ENCODE measurements around the gene RSPH3. TPM values are rescaled to one million over a fixed set of nuclear protein-coding genes. Genes with fewer than 3 reads are reported as not detected.

The RSPH3 gene
- polyA plus RNA-seq, 1 donor from 2014 or later, result 3.5 TPM

- TF ChIP-seq REST (IDR thresholded peaks at IDR 0.05; ENCODE audit: borderline replicate concordance), result no peak
These were observed 42.8 kb upstream of the RSPH3 start (continued) for GRCh38 chr6:159042826-159043181.

- Histone ChIP-seq H3K4me3 (ENCODE audit: low read length) (no peak overlapping the region), H3K9me3 (ENCODE audit: low read length) (no peaks in the 10 kb centered on the region), H4K20me1 (ENCODE audit: insufficient read depth) (no peaks in the 10 kb centered on the region), H3K9me2 (ENCODE audit: insufficient read depth, low read length) (no peaks in the 10 kb centered on the region), H3K36me3 (ENCODE audit: insufficient read depth, low read length) (no peaks in the 10 kb centered on the region), H3K4me2 (ENCODE audit: low read length) (no peak overlapping the region), H3K9ac (ENCODE audit: low read length) (no peak overlapping the region), H3K27me3 (ENCODE audit: insufficient read depth, low read depth, low read length) (no peaks in the 10 kb centered on the region), H3K79me2 (replicated peaks; ENCODE audit: insufficient read depth, low read length) (no peaks in the 10 kb centered on the region), H3F3A (ENCODE audit: insufficient read depth, low read length, poor library complexity, severe bottlenecking) (no peaks in the 10 kb centered on the region), H2AFZ (ENCODE audit: low read depth, low read length) (no peak overlapping the region), H3K27ac (ENCODE audit: low read length) (no peak overlapping the region)
- TF ChIP-seq POLR2AphosphoS5 (IDR thresholded peaks at IDR 0.05) (no peak), RAD21 (conservative IDR thresholded peaks at IDR 0.05) (peak; percentile 72), MXI1 (conservative IDR thresholded peaks at IDR 0.05; ENCODE audit: poor library complexity, severe bottlenecking) (no peak), TAF1 (IDR thresholded peaks at IDR 0.05; ENCODE audit: low read depth) (no peak), SMC3 (conservative IDR thresholded peaks at IDR 0.05; ENCODE audit: poor library complexity) (peak; percentile 81), CTCF (IDR thresholded peaks at IDR 0.05; ENCODE audit: poor library complexity, severe bottlenecking) (peak; percentile 83)
These were observed 42.2 kb upstream of the RSPH3 start for GRCh38 chr6:159042003-159042825.

- TF ChIP-seq POLR2AphosphoS5 (IDR thresholded peaks at IDR 0.05) (no peak), EP300 (conservative IDR thresholded peaks at IDR 0.05; ENCODE audit: poor library complexity, severe bottlenecking) (no peak), RAD21 (conservative IDR thresholded peaks at IDR 0.05) (no peak), MXI1 (conservative IDR thresholded peaks at IDR 0.05; ENCODE audit: poor library complexity, severe bottlenecking) (no peak), EZH2 (IDR thresholded peaks at IDR 0.05; ENCODE audit: borderline replicate concordance, insufficient read depth, low read length, poor library complexity, severe bottlenecking) (no peak)
- no peak overlapping the region for H3K9ac ChIP-seq (ENCODE audit: low read length)
- no peaks in the 10 kb centered on the region for H3K27me3 ChIP-seq (ENCODE audit: insufficient read depth, low read depth, low read length)
- no peaks in the 10 kb centered on the region for H3K79me2 ChIP-seq (replicated peaks; ENCODE audit: insufficient read depth, low read length)
- H3K4me3 ChIP-seq (ENCODE audit: low read length), result no peak overlapping the region
- no peaks in the 10 kb centered on the region for H3K36me3 ChIP-seq (ENCODE audit: insufficient read depth, low read length)
- no peaks in the 10 kb centered on the region for H3F3A ChIP-seq (ENCODE audit: insufficient read depth, low read length, poor library complexity, severe bottlenecking)
- H3K4me2 ChIP-seq (ENCODE audit: low read length), result no peak overlapping the region
- H4K20me1 ChIP-seq (ENCODE audit: insufficient read depth), result no peaks in the 10 kb centered on the region
- no peak overlapping the region for H3K27ac ChIP-seq (ENCODE audit: low read length)
- no peaks in the 10 kb centered on the region for H3K9me2 ChIP-seq (ENCODE audit: insufficient read depth, low read length)
- no peak overlapping the region for H2AFZ ChIP-seq (ENCODE audit: low read depth, low read length)
- no peaks in the 10 kb centered on the region for H3K9me3 ChIP-seq (ENCODE audit: low read length)
These were observed 41.2 kb upstream of the RSPH3 start for GRCh38 chr6:159041181-159041580.

Measured in neural cell (in vitro differentiated cells).